IMR-90 (cell line): Measurements from ENCODE around the gene FZD7. TPM values are rescaled to one million over a fixed set of nuclear protein-coding genes. Genes with fewer than 3 reads are reported as not detected.

Experiments
- ATAC-seq: fragments of 200-7000 bp; cut with Tn5 transposase; 2 replicates; pipeline ENCODE4 v1.9.1; 2020; ENCODE audit warnings: low read depth, mild to moderate bottlenecking, moderate library complexity
- BruUV-seq: library from RNA; stranded (reverse); fragments of 400-500 nt; replicated peaks from 2 replicates; lab custom pipeline; 2021; lab: Mats Ljungman, UMichigan
- CTCF ChIA-PET: fragments of 300-600 bp; formaldehyde crosslinking; extraction: SDS; loops from one replicate; lab custom pipeline; 2021; ENCODE audit warnings: antibody characterized with exemption; lab: Yijun Ruan, JAX
- POLR2A ChIA-PET: fragments of 300-600 bp; sonication (Branson Sonifier 250); formaldehyde crosslinking; loops from one replicate; lab custom pipeline; 2022; ENCODE audit warnings: antibody characterized with exemption; ENCODE audit not compliant: unreplicated experiment; lab: Charles Lee
- DNase-seq: peaks from one replicate; pipeline ENCODE4 v3.0.0; 2013
- H2AFZ ChIP-seq: replicated peaks from 2 replicates; pipeline ENCODE3; 2013; ENCODE audit warnings: low read length, mild to moderate bottlenecking; ENCODE audit not compliant: poor library complexity
- H2AK5ac ChIP-seq: 2 replicates; pipeline ENCODE4 v1.6.1; 2013; ENCODE audit warnings: low read depth, low read length, inconsistent platforms
- H2AK9ac ChIP-seq: replicated peaks from 2 replicates; pipeline ENCODE3; 2013; ENCODE audit warnings: mild to moderate bottlenecking, low read depth, low read length, moderate library complexity; ENCODE audit not compliant: poor library complexity
- H2BK120ac ChIP-seq: 2 replicates; pipeline ENCODE4 v1.6.1; 2013; ENCODE audit warnings: low read depth, low read length, inconsistent platforms
- H2BK15ac ChIP-seq: 3 replicates; pipeline ENCODE4 v1.6.1; 2013; ENCODE audit warnings: low read depth, low read length, inconsistent platforms
- H2BK20ac ChIP-seq: 2 replicates; pipeline ENCODE4 v1.6.1; 2013; ENCODE audit warnings: low read depth, mild to moderate bottlenecking, inconsistent platforms, low read length, moderate library complexity
- H2BK5ac ChIP-seq: 2 replicates; pipeline ENCODE4 v1.6.1; 2013; ENCODE audit warnings: mild to moderate bottlenecking, low read depth, low read length, inconsistent platforms; ENCODE audit not compliant: poor library complexity, severe bottlenecking
- H3K14ac ChIP-seq: replicated peaks from 2 replicates; pipeline ENCODE4 v1.6.1; 2013; ENCODE audit warnings: low read depth, low read length, inconsistent platforms
- H3K18ac ChIP-seq: 2 replicates; pipeline ENCODE4 v1.6.1; 2013; ENCODE audit warnings: low read depth, low read length, control low read depth
- H3K23ac ChIP-seq: 2 replicates; pipeline ENCODE4 v1.6.1; 2013; ENCODE audit warnings: low read depth, low read length, inconsistent platforms
- H3K27ac ChIP-seq: 2 replicates; pipeline ENCODE4 v1.5.1; 2013; ENCODE audit warnings: mild to moderate bottlenecking, control low read depth, low read length; ENCODE audit not compliant: insufficient read depth
- H3K27me3 ChIP-seq: 2 replicates; pipeline ENCODE4 v1.6.1; 2013; ENCODE audit warnings: low read length; ENCODE audit not compliant: control insufficient read depth, insufficient read depth
- H3K36me3 ChIP-seq: 2 replicates; pipeline ENCODE4 v1.6.1; 2013; ENCODE audit warnings: low read length, mixed read lengths; ENCODE audit not compliant: control insufficient read depth, insufficient read depth
- H3K4ac ChIP-seq: 2 replicates; pipeline ENCODE4 v1.6.1; 2013; ENCODE audit warnings: low read depth, low read length, inconsistent platforms
- H3K4me1 ChIP-seq: 2 replicates; pipeline ENCODE4 v1.6.1; 2013; ENCODE audit warnings: low read length, mixed read lengths; ENCODE audit not compliant: control insufficient read depth, insufficient read depth
- H3K4me2 ChIP-seq: 2 replicates; pipeline ENCODE4 v1.6.1; 2013; ENCODE audit warnings: low read depth, mild to moderate bottlenecking, control low read depth, low read length, moderate library complexity
- H3K4me3 ChIP-seq: 2 replicates; pipeline ENCODE4 v1.5.1; 2013; ENCODE audit warnings: low read depth, mild to moderate bottlenecking, control low read depth, low read length, moderate library complexity; ENCODE audit not compliant: insufficient read depth
- H3K56ac ChIP-seq: 2 replicates; pipeline ENCODE4 v1.6.1; 2013; ENCODE audit warnings: low read length, inconsistent platforms; ENCODE audit not compliant: insufficient read depth; ENCODE audit errors: extremely low read depth
- H3K79me1 ChIP-seq, 2 experiments: 2 replicates each; pipeline ENCODE4 v1.6.1; 2013; ENCODE audit warnings: low read length in 2 of 2, inconsistent platforms in 1 of 2, low read depth in 1 of 2
- H3K9ac ChIP-seq: 2 replicates; pipeline ENCODE4 v1.6.1; 2013; ENCODE audit warnings: low read depth, low read length, control low read depth
- H3K9me1 ChIP-seq: 2 replicates; pipeline ENCODE4 v1.6.1; 2013; ENCODE audit warnings: low read length, inconsistent platforms; ENCODE audit not compliant: insufficient read depth
- H3K9me3 ChIP-seq: 2 replicates; pipeline ENCODE4 v1.6.1; 2013; ENCODE audit warnings: low read length; ENCODE audit not compliant: control insufficient read depth, insufficient read depth
- H4K20me1 ChIP-seq: 2 replicates; pipeline ENCODE4 v1.6.1; 2013; ENCODE audit warnings: low read length, inconsistent platforms; ENCODE audit not compliant: insufficient read depth
- H4K5ac ChIP-seq: 2 replicates; pipeline ENCODE4 v1.6.1; 2013; ENCODE audit warnings: mild to moderate bottlenecking, low read depth, low read length, control low read depth
- H4K8ac ChIP-seq, 2 experiments: 2 replicates each; pipeline ENCODE4 v1.6.1; 2013; ENCODE audit warnings: low read depth in 2 of 2, low read length in 2 of 2, control low read depth in 1 of 2, inconsistent platforms in 1 of 2
- H4K91ac ChIP-seq: 2 replicates; pipeline ENCODE4 v1.6.1; 2013; ENCODE audit warnings: low read depth, low read length, inconsistent platforms; ENCODE audit not compliant: insufficient read depth
- BHLHE40 ChIP-seq: fragments of 150-350 bp; IDR thresholded peaks from 2 replicates; pipeline ENCODE4 v1.6.1; 2016; ENCODE audit warnings: mild to moderate bottlenecking, low read depth, low read length
- CEBPB ChIP-seq: IDR thresholded peaks from 2 replicates; pipeline ENCODE4 v1.6.1; 2012; ENCODE audit warnings: low read depth, low read length, improper control_type of control experiment
- CHD1 ChIP-seq: IDR thresholded peaks from 2 replicates; pipeline ENCODE4 v1.6.1; 2012; ENCODE audit warnings: low read depth, low read length, improper control_type of control experiment
- FOS ChIP-seq: fragments of 150-350 bp; IDR thresholded peaks from 2 replicates; pipeline ENCODE4 v1.6.1; 2016; ENCODE audit warnings: low read depth, low read length
- MAFK ChIP-seq: IDR thresholded peaks from 2 replicates; pipeline ENCODE4 v1.6.1; 2012; ENCODE audit warnings: low read depth, low read length, improper control_type of control experiment
- MAZ ChIP-seq: IDR thresholded peaks from 2 replicates; pipeline ENCODE4 v1.6.1; 2012; ENCODE audit warnings: low read depth, mild to moderate bottlenecking, low read length, improper control_type of control experiment, moderate library complexity, borderline replicate concordance
- MXI1 ChIP-seq: IDR thresholded peaks from 2 replicates; pipeline ENCODE4 v1.6.1; 2012; ENCODE audit warnings: low read depth, mild to moderate bottlenecking, low read length, moderate library complexity, borderline replicate concordance
- NFE2L2 ChIP-seq: fragments of 150-350 bp; IDR thresholded peaks from 2 replicates; pipeline ENCODE4 v1.6.1; 2016; ENCODE audit warnings: low read depth, mild to moderate bottlenecking, low read length
- POLR2A ChIP-seq: IDR thresholded peaks from 2 replicates; pipeline ENCODE4 v1.6.1; 2012; ENCODE audit warnings: mild to moderate bottlenecking, low read depth, low read length
- RAD21 ChIP-seq: IDR thresholded peaks from 2 replicates; pipeline ENCODE4 v1.6.1; 2012; ENCODE audit warnings: low read length, improper control_type of control experiment
- RCOR1 ChIP-seq: IDR thresholded peaks from 2 replicates; pipeline ENCODE4 v1.6.1; 2012; ENCODE audit warnings: mild to moderate bottlenecking, low read length, improper control_type of control experiment; ENCODE audit not compliant: insufficient replicate concordance
- RFX5 ChIP-seq: IDR thresholded peaks from 2 replicates; pipeline ENCODE4 v1.8.0; 2012; ENCODE audit warnings: low read depth, mild to moderate bottlenecking, low read length, moderate library complexity
- SMC3 ChIP-seq: fragments of 150-350 bp; IDR thresholded peaks from 2 replicates; pipeline ENCODE4 v1.6.1; 2016; ENCODE audit warnings: low read depth, mild to moderate bottlenecking, antibody characterized with exemption, low read length, moderate library complexity
- WGBS, 2 experiments: methylation state at CpG; one replicate each; pipeline versions ENCODE4 v1.1.5 to v1.1.7; 2013; ENCODE audit warnings: missing lambda C conversion rate in 2 of 2; ENCODE audit not compliant: insufficient read length in 1 of 2; ENCODE audit errors: extremely low coverage in 2 of 2; 5-methylcytosine and 5-hydroxymethylcytosine counted together
- dilution Hi-C: fragments of 300-500 bp; cut with HindIII; formaldehyde crosslinking; loops from one replicate; pipeline ENCODE4 v1.14.3; 2018; ENCODE audit warnings: low sequenced_read_pairs; ENCODE audit not compliant: unreplicated experiment
- in situ Hi-C: fragments of 300-500 bp; cut with MboI; formaldehyde crosslinking; loops from 3 replicates; pipeline ENCODE4 v1.14.3; 2019; ENCODE audit warnings: low sequenced_read_pairs, inconsistent platforms, mixed read lengths
- intact Hi-C: fragments of 100-400 bp; cut with micrococcal nuclease; formaldehyde crosslinking; loops from 2 replicates; pipeline ENCODE4 v1.10.0; 2022
- polyA plus RNA-seq, 3 experiments: library from polyadenylated mRNA; depleted of rRNA; stranded (reverse); fragments of >200 nt; gene quantifications; 2 replicates each; pipeline ENCODE4 v1.2.3, GENCODE V29; 2012; ENCODE audit warnings: low replicate concordance in 1 of 3
- total RNA-seq: library from RNA; depleted of rRNA; stranded (reverse); fragments of >200 nt; gene quantifications from 2 replicates; pipeline ENCODE4 v1.2.3, GENCODE V29; 2012
- TF ChIP-seq, protein P1 (sequence below): conservative IDR thresholded peaks from 2 replicates; pipeline ENCODE4 v1.5.1; 2012; ENCODE audit warnings: mild to moderate bottlenecking, low read depth, low read length, improper control_type of control experiment
- TF ChIP-seq, protein P2 (sequence below): fragments of 150-350 bp; IDR thresholded peaks from 2 replicates; pipeline ENCODE4 v1.6.1; 2016; ENCODE audit warnings: low read depth, mild to moderate bottlenecking, low read length, moderate library complexity, borderline replicate concordance
- TF ChIP-seq, protein P3 (sequence below): fragments of 150-350 bp; IDR thresholded peaks from 2 replicates; pipeline ENCODE4 v1.6.1; 2017; ENCODE audit warnings: mild to moderate bottlenecking, antibody characterized with exemption, low read length, low read depth

The FZD7 gene
- total and polyA plus RNA-seq, 2 of the 4 experiments (the other 2 are of a cell fraction): 62.4 to 90.9 TPM

DNA sequence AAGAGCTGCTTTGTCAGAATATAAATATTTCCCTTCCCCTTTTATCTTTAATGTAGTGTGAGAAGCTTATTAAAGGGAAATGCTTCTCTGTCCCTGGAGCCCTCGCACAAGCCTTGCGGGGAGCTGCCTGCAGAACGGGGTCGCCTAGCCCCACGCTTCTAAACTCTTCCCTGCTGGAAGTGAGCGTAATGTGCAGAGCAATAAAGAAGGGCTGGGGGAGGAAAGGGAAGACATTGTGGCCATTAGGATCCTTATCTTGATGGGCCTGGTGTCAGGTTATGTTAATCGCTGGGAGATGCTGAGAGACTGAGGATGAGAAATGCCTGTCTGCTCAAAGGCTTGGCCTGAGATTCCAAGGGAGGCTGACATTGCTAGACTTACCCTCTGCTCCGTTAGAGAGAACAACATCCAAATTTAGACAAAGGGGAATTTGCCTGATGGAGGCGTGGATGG, 18.9 kb upstream of the FZD7 start:
- H3K4me3 ChIP-seq: no peak overlapping the region
- dilution Hi-C loops (no loop called here), in situ Hi-C loops (no loop called here), intact Hi-C loops (no loop called here)
- H3K27me3 ChIP-seq: no peaks in the 10 kb centered on the region
- no peak overlapping the region for H3K23ac ChIP-seq
- peak overlapping the region; percentile 69 for H2AFZ ChIP-seq
- H3K4me2 ChIP-seq: peak overlapping the region; percentile 21; the same call in 1 of the 2 replicates
- no peak overlapping the region; the same call in 1 of the 2 replicates for H2BK20ac ChIP-seq
- H3K36me3 ChIP-seq: no peaks in the 10 kb centered on the region
- peak overlapping the region; percentile 60 for H2AK5ac ChIP-seq
- no peaks in the 10 kb centered on the region for H3K9me3 ChIP-seq
- ChIA-PET POLR2A (no interaction called here), CTCF (interaction anchor here (1.3 kb wide), 1 partner anchor 10 kb away, joined by 3 read pairs; no protein-coding TSS in a partner anchor)
- no peak overlapping the region; the same call in 1 of the 2 replicates for H3K56ac ChIP-seq
- H3K14ac ChIP-seq: no peak overlapping the region; the same call in 1 of the 2 replicates
- H2BK15ac ChIP-seq: no peak overlapping the region
- no peak overlapping the region for H3K18ac ChIP-seq
- H3K9ac ChIP-seq: no peak overlapping the region
- no peak for DNase-seq
- peaks cover 3% of the 10 kb centered on the region for H3K4me1 ChIP-seq
- H3K27ac ChIP-seq: no peak overlapping the region
- WGBS, 2 experiments: 33% methylated on average over 1 of the region's 9 CpGs; no CpG with 5 or more reads in 1 of the 2 experiments
- no peaks in the 10 kb centered on the region for H3K79me1 ChIP-seq
- BruUV-seq: no TSS peak
- peak overlapping the region; percentile 12; the same call in 1 of the 2 replicates for H4K91ac ChIP-seq
- peak; percentile 40 for ATAC-seq
- no peaks in the 10 kb centered on the region for H4K20me1 ChIP-seq
- H4K8ac ChIP-seq: peak overlapping the region in 1 of 2 experiments; percentile 45; a peak in 1 of 4 replicates
- no peak overlapping the region for H4K5ac ChIP-seq
- peak overlapping the region; percentile 48 for H2AK9ac ChIP-seq
- H3K4ac ChIP-seq: no peak overlapping the region; the same call in 1 of the 2 replicates
- TF ChIP-seq BHLHE40: no peak
- TF ChIP-seq, protein P1, sequence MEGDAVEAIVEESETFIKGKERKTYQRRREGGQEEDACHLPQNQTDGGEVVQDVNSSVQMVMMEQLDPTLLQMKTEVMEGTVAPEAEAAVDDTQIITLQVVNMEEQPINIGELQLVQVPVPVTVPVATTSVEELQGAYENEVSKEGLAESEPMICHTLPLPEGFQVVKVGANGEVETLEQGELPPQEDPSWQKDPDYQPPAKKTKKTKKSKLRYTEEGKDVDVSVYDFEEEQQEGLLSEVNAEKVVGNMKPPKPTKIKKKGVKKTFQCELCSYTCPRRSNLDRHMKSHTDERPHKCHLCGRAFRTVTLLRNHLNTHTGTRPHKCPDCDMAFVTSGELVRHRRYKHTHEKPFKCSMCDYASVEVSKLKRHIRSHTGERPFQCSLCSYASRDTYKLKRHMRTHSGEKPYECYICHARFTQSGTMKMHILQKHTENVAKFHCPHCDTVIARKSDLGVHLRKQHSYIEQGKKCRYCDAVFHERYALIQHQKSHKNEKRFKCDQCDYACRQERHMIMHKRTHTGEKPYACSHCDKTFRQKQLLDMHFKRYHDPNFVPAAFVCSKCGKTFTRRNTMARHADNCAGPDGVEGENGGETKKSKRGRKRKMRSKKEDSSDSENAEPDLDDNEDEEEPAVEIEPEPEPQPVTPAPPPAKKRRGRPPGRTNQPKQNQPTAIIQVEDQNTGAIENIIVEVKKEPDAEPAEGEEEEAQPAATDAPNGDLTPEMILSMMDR: no peak
- TF ChIP-seq NFE2L2: no peak
- no peak for TF ChIP-seq RCOR1
- no peak for TF ChIP-seq MAZ
- TF ChIP-seq, protein P2, sequence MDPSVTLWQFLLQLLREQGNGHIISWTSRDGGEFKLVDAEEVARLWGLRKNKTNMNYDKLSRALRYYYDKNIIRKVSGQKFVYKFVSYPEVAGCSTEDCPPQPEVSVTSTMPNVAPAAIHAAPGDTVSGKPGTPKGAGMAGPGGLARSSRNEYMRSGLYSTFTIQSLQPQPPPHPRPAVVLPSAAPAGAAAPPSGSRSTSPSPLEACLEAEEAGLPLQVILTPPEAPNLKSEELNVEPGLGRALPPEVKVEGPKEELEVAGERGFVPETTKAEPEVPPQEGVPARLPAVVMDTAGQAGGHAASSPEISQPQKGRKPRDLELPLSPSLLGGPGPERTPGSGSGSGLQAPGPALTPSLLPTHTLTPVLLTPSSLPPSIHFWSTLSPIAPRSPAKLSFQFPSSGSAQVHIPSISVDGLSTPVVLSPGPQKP: no peak
- TF ChIP-seq POLR2A: no peak
- no peak for TF ChIP-seq MXI1
- no peak for TF ChIP-seq SMC3
- no peak for TF ChIP-seq RFX5
- TF ChIP-seq CEBPB: no peak
- TF ChIP-seq FOS: no peak
- TF ChIP-seq MAFK: no peak
- TF ChIP-seq, protein P3, sequence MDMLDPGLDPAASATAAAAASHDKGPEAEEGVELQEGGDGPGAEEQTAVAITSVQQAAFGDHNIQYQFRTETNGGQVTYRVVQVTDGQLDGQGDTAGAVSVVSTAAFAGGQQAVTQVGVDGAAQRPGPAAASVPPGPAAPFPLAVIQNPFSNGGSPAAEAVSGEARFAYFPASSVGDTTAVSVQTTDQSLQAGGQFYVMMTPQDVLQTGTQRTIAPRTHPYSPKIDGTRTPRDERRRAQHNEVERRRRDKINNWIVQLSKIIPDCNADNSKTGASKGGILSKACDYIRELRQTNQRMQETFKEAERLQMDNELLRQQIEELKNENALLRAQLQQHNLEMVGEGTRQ: no peak
- no peak for TF ChIP-seq RAD21
- TF ChIP-seq CHD1: no peak
- no peak overlapping the region for H2BK5ac ChIP-seq
- H2BK120ac ChIP-seq: no peak overlapping the region
- peaks cover 3% of the 10 kb centered on the region; the same call in 1 of the 2 replicates for H3K9me1 ChIP-seq
